HG03469 (cell line): ENCODE data around the gene MRPS9.
A peak's percentile ranks its signal among the peaks of the same experiment; 100 is the strongest.

Experiments
- ATAC-seq: cut with Tn5 transposase; IDR thresholded peaks from one replicate; pipeline ENCODE4 v1.9.1; 2021; ENCODE audit warnings: mild to moderate bottlenecking, moderate library complexity, moderate number of reproducible peaks; ENCODE audit not compliant: unreplicated experiment

Gene MRPS9

GRCh38 chr2:105078906-105079495 is 41.1 kb downstream of the MRPS9 start:
- ATAC-seq: no peak

- ATAC-seq: no peak
These were observed 42.6 kb downstream of the MRPS9 start for GRCh38 chr2:105080461-105080860.

GRCh38 chr2:105081006-105081601 is 43.2 kb downstream of the MRPS9 start:
- ATAC-seq: no peak

- ATAC-seq: no peak
These were observed 44.2 kb downstream of the MRPS9 start for GRCh38 chr2:105082107-105082506.

- ATAC-seq: no peak
These were observed 47.7 kb downstream of the MRPS9 start for GRCh38 chr2:105085525-105085924.

- ATAC-seq: no peak
These were observed 49.4 kb downstream of the MRPS9 start for GRCh38 chr2:105087273-105087672.

- ATAC-seq: no peak
These were observed 52.2 kb downstream of the MRPS9 start for GRCh38 chr2:105090091-105090490.

- ATAC-seq: no peak
These were observed 54.9 kb downstream of the MRPS9 start for GRCh38 chr2:105092797-105093196.

GRCh38 chr2:105099153-105099552 is 61.3 kb downstream of the MRPS9 start:
- ATAC-seq: no peak

- ATAC-seq: peak; percentile 81
These were observed 62.4 kb downstream of the MRPS9 start for GRCh38 chr2:105100046-105100840.

GRCh38 chr2:105102001-105102400 is 64.1 kb downstream of the MRPS9 start:
- ATAC-seq: no peak

GRCh38 chr2:105102963-105103421 is 65.1 kb downstream of the MRPS9 start:
- ATAC-seq: no peak

GRCh38 chr2:105103481-105103880 is 65.6 kb downstream of the MRPS9 start:
- ATAC-seq: no peak

- ATAC-seq: no peak
These were observed 66.4 kb downstream of the MRPS9 start for GRCh38 chr2:105104208-105104731.

GRCh38 chr2:105110295-105110829 is 72.5 kb downstream of the MRPS9 start:
- no peak for ATAC-seq

- ATAC-seq: no peak
These were observed 73.7 kb downstream of the MRPS9 start for GRCh38 chr2:105111365-105112150.

- ATAC-seq: no peak
These were observed 74.5 kb downstream of the MRPS9 start for GRCh38 chr2:105112345-105112744.

- no peak for ATAC-seq
These were observed 75.9 kb downstream of the MRPS9 start for GRCh38 chr2:105113616-105114291.

- no peak for ATAC-seq
These were observed 76.7 kb downstream of the MRPS9 start for GRCh38 chr2:105114551-105114950.

GRCh38 chr2:105116348-105116747 is 78.5 kb downstream of the MRPS9 start:
- ATAC-seq: no peak
